Measurements from ENCODE around the gene LRRFIP1. TPM values are rescaled to one million over a fixed set of nuclear protein-coding genes. Genes with fewer than 3 reads are reported as not detected.

The LRRFIP1 gene
- total and polyA plus RNA-seq, 10 of the 15 experiments (the other 5 are each of a cell fraction or from before 2014, with no cell fraction given): 36.2 to 120 (median 74.3) TPM

DNA sequence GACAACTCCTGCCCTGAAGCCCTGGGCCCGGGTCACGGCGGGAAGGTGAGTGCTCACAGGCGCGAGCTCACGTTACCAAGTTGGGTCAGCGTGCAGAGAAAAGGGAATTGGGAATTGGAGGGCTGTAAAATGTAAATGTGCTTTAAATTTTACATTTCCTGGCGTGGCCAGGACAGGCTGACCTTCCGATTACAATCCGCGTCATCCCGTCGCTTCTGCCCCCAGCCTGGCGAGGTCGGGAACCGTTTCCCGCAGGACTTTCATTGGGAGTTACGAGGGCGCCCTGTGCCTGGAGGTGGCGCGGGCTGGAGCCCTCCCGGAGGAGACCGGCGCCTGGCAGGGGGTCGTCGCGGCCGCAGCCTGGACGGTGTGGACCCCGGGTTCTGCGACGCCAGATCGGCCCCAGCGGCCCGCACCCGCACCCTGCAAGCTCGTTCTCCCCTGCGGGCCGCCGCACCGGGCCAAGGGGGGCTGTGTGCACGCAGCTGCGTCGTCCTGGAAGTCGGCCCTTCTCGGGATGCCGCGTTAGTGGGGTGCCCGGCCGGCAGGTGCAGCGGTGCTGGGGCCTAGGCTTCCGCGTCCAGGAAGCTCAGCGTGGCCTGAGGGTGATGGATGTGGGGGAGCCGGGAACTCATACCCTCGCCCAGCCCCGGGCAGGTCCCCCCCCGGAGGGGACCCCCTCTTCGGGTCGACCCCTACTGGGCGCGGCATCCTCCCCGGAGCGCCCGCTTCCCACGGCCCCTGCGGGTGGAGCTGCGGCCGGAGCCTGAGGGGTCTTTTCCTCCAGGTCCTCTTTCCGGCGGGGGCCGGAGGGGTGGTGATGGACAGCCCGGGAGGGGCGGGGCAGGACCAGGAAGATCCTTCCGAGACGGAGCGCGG is 63.9 kb downstream of the LRRFIP1 start:
- Histone ChIP-seq H3K36me3 (ENCODE audit: control insufficient read depth in 2 of 2, insufficient read depth in 2 of 2, low read length in 1 of 2) (no peaks in the 10 kb centered on the region), H3K4me3 (peak overlapping the region; percentile 89), H4K20me1 (ENCODE audit: control insufficient read depth, insufficient read depth) (no peaks in the 10 kb centered on the region), H3K79me2 (ENCODE audit: control insufficient read depth, insufficient read depth, low read length) (peaks cover 47% of the 10 kb centered on the region), H3K4me1 (ENCODE audit: control insufficient read depth, insufficient read depth, low read length) (peaks cover 19% of the 10 kb centered on the region), H3K27ac (ENCODE audit: control insufficient read depth, insufficient read depth) (peak overlapping the region; percentile 47), H2AFZ (ENCODE audit: control insufficient read depth, low read depth, low read length) (peak overlapping the region; percentile 81), H3K9ac (ENCODE audit: control insufficient read depth, insufficient read depth, low read length) (peak overlapping the region; percentile 69), H3K4me2 (ENCODE audit: control insufficient read depth, insufficient read depth) (peak overlapping the region; percentile 90), H3K27me3 (replicated peaks in 1 of 2; ENCODE audit: control insufficient read depth in 2 of 2, insufficient read depth in 2 of 2, low read length in 1 of 2) (no peaks in the 10 kb centered on the region), H3K9me3 (replicated peaks; ENCODE audit: control insufficient read depth, insufficient read depth, low read length) (no peaks in the 10 kb centered on the region)
- BruUV-seq (replicated peaks): no TSS peak
- intact Hi-C loops (cut with micrococcal nuclease; ENCODE audit: unreplicated experiment) (loop anchor here (10.0 kb wide), 2 partner anchors 374 to 1146 kb away; partner anchors contain the start of gene SCLY), in situ Hi-C loops (cut with MboI) (no loop called here)
- ChIA-PET RAD21 (ENCODE audit: unreplicated experiment) (interaction anchor here (0.7 to 13.1 kb wide), 6 partner anchors 9 to 91 kb away, joined by 3 to 209 read pairs (median 6); no protein-coding TSS in a partner anchor), POLR2A (interaction anchor here (0.8 to 1.5 kb wide), 5 partner anchors 9 to 91 kb away, joined by 3 to 5 read pairs (median 3); no protein-coding TSS in a partner anchor), SMC1A (ENCODE audit: uncharacterized antibody, unreplicated experiment) (interaction anchor here (1.4 to 5.8 kb wide), 3 partner anchors 9 to 19 kb away, joined by 3 to 66 read pairs (median 4); no protein-coding TSS in a partner anchor), CTCF (interaction anchor here (0.7 to 18.3 kb wide), 4 partner anchors 12 to 152 kb away, joined by 3 to 298 read pairs (median 46); no protein-coding TSS in a partner anchor)
- no peak for FAIRE-seq
- ATAC-seq: peak; percentile 62
- 1% methylated on average over 58 of the region's 78 CpGs for WGBS (ENCODE audit: insufficient coverage, insufficient replicate concordance, low lambda C conversion rate, missing lambda C conversion rate)
- no peak for DNase-seq (ENCODE audit: low read depth, low spot score)
- TF ChIP-seq SMAD5 (IDR thresholded peaks at IDR 0.05; ENCODE audit: low read depth) (no peak), BRCA1 (IDR thresholded peaks at IDR 0.05; ENCODE audit: low read depth, low read length) (no peak), NFYA (IDR thresholded peaks at IDR 0.05; ENCODE audit: borderline replicate concordance, low read depth, low read length) (no peak), POLR2AphosphoS2 (IDR thresholded peaks at IDR 0.05; ENCODE audit: low read depth, low read length) (no peak), ZNF622 (IDR thresholded peaks at IDR 0.05) (no peak), RELA (IDR thresholded peaks at IDR 0.05; ENCODE audit: borderline replicate concordance, partially characterized antibody) (no peak), STAT3 (IDR thresholded peaks at IDR 0.05; ENCODE audit: low read depth, low read length) (no peak), YY1 (IDR thresholded peaks at IDR 0.05; ENCODE audit: low read depth, low read length) (no peak), EGR1 (IDR thresholded peaks at IDR 0.05; ENCODE audit: borderline replicate concordance in 1 of 2, low read depth in 2 of 2, low read length in 2 of 2) (no peak), SUPT20H (IDR thresholded peaks at IDR 0.05; ENCODE audit: borderline replicate concordance, control insufficient read depth, low read depth, low read length) (no peak), EZH2 (IDR thresholded peaks at IDR 0.05; ENCODE audit: borderline replicate concordance, control insufficient read depth, low read depth, low read length) (no peak), MEF2B (IDR thresholded peaks at IDR 0.05; ENCODE audit: partially characterized antibody, poor library complexity, severe bottlenecking) (no peak)
- TF ChIP-seq, protein P1, sequence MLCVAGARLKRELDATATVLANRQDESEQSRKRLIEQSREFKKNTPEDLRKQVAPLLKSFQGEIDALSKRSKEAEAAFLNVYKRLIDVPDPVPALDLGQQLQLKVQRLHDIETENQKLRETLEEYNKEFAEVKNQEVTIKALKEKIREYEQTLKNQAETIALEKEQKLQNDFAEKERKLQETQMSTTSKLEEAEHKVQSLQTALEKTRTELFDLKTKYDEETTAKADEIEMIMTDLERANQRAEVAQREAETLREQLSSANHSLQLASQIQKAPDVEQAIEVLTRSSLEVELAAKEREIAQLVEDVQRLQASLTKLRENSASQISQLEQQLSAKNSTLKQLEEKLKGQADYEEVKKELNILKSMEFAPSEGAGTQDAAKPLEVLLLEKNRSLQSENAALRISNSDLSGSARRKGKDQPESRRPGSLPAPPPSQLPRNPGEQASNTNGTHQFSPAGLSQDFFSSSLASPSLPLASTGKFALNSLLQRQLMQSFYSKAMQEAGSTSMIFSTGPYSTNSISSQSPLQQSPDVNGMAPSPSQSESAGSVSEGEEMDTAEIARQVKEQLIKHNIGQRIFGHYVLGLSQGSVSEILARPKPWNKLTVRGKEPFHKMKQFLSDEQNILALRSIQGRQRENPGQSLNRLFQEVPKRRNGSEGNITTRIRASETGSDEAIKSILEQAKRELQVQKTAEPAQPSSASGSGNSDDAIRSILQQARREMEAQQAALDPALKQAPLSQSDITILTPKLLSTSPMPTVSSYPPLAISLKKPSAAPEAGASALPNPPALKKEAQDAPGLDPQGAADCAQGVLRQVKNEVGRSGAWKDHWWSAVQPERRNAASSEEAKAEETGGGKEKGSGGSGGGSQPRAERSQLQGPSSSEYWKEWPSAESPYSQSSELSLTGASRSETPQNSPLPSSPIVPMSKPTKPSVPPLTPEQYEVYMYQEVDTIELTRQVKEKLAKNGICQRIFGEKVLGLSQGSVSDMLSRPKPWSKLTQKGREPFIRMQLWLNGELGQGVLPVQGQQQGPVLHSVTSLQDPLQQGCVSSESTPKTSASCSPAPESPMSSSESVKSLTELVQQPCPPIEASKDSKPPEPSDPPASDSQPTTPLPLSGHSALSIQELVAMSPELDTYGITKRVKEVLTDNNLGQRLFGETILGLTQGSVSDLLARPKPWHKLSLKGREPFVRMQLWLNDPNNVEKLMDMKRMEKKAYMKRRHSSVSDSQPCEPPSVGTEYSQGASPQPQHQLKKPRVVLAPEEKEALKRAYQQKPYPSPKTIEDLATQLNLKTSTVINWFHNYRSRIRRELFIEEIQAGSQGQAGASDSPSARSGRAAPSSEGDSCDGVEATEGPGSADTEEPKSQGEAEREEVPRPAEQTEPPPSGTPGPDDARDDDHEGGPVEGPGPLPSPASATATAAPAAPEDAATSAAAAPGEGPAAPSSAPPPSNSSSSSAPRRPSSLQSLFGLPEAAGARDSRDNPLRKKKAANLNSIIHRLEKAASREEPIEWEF (IDR thresholded peaks at IDR 0.05; ENCODE audit: insufficient replicate concordance, low read depth, low read length): no peak
- TF ChIP-seq, protein P2, sequence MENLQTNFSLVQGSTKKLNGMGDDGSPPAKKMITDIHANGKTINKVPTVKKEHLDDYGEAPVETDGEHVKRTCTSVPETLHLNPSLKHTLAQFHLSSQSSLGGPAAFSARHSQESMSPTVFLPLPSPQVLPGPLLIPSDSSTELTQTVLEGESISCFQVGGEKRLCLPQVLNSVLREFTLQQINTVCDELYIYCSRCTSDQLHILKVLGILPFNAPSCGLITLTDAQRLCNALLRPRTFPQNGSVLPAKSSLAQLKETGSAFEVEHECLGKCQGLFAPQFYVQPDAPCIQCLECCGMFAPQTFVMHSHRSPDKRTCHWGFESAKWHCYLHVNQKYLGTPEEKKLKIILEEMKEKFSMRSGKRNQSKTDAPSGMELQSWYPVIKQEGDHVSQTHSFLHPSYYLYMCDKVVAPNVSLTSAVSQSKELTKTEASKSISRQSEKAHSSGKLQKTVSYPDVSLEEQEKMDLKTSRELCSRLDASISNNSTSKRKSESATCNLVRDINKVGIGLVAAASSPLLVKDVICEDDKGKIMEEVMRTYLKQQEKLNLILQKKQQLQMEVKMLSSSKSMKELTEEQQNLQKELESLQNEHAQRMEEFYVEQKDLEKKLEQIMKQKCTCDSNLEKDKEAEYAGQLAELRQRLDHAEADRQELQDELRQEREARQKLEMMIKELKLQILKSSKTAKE (IDR thresholded peaks at IDR 0.05; ENCODE audit: low read depth, poor library complexity, severe bottlenecking): no peak

All from GM12878 (cell line).